Kidney epithelial cell (primary cell): ENCODE data around the gene KLHDC8A. TPM values are rescaled to one million over a fixed set of nuclear protein-coding genes. Genes with fewer than 3 reads are reported as not detected.
A peak's percentile ranks its signal among the peaks of the same experiment; 100 is the strongest.
"Not testable (repeated sequence)": the region's sequence is repeated elsewhere in the genome, so short reads cannot be mapped to it uniquely, and the experiment has no call there.

Experiments used
- DNase-seq: peaks from one replicate; pipeline ENCODE4 v3.0.0-alpha.2; 2010; ENCODE audit warnings: low read depth
- H3K27me3 ChIP-seq: 2 replicates; pipeline ENCODE4 v1.6.0; 2011; ENCODE audit warnings: low read length; ENCODE audit not compliant: control insufficient read depth, insufficient read depth
- H3K36me3 ChIP-seq: 2 replicates; pipeline ENCODE4 v1.5.1; 2011; ENCODE audit warnings: low read length; ENCODE audit not compliant: control insufficient read depth, insufficient read depth
- H3K4me3 ChIP-seq: 2 replicates; pipeline ENCODE4 v1.5.1; 2011; ENCODE audit warnings: low read depth, mild to moderate bottlenecking, control low read depth, low read length
- CTCF ChIP-seq: IDR thresholded peaks from 2 replicates; pipeline ENCODE4 v1.5.1; 2011; ENCODE audit warnings: mild to moderate bottlenecking, moderate library complexity, low read length, control low read depth, inconsistent platforms; ENCODE audit not compliant: insufficient read depth, poor library complexity, severe bottlenecking
- total RNA-seq: library from RNA; depleted of rRNA; stranded (reverse); fragments of >200 nt; gene quantifications from 2 replicates; pipeline ENCODE4 v1.2.3, GENCODE V29; 2015

Gene KLHDC8A
- total RNA-seq, result 6.7 and 16.5 TPM in 2 replicates

- DNase-seq, result no peak
- Histone ChIP-seq H3K27me3 (no peaks in the 10 kb centered on the region), H3K36me3 (no peaks in the 10 kb centered on the region), H3K4me3 (no peak within 1 kb of the TSS)
- no peak for TF ChIP-seq CTCF
Measured at GRCh38 chr1:205356440-205357139, at the start of gene KLHDC8A. Gene KLHDC8A, minus strand, starts transcription at chr1:205356922. Its CDS starts 13,318 bp downstream, at chr1:205343604.

- not testable (repeated sequence) for H3K27me3 ChIP-seq, H3K4me3 ChIP-seq, H3K36me3 ChIP-seq, DNase-seq
Measured at GRCh38 chr1:205406252-205406651, 49.5 kb upstream of the KLHDC8A start.

GRCh38 chr1:205404484-205404883 is 47.8 kb upstream of the KLHDC8A start:
- H3K36me3 ChIP-seq, DNase-seq, H3K4me3 ChIP-seq: not testable (repeated sequence)

GRCh38 chr1:205398586-205398985 is 41.9 kb upstream of the KLHDC8A start:
- DNase-seq, result no peak
- Histone ChIP-seq H3K27me3 (no peaks in the 10 kb centered on the region), H3K4me3 (no peak overlapping the region), H3K36me3 (no peaks in the 10 kb centered on the region)
- no peak for TF ChIP-seq CTCF

More at GRCh38 chr1:205404484-205404883, 47.8 kb upstream of the KLHDC8A start:
- H3K27me3 ChIP-seq, result not testable (repeated sequence)

- DNase-seq, result no peak
- H3K27me3 ChIP-seq, result no peaks in the 10 kb centered on the region
- no peak overlapping the region for H3K4me3 ChIP-seq
- H3K36me3 ChIP-seq, result no peaks in the 10 kb centered on the region
- peak; percentile 80 for TF ChIP-seq CTCF
Measured at GRCh38 chr1:205396967-205397616, 40.4 kb upstream of the KLHDC8A start.

GRCh38 chr1:205395616-205396015 is 38.9 kb upstream of the KLHDC8A start:
- H3K27me3 ChIP-seq, result peaks cover 3% of the 10 kb centered on the region
- H3K36me3 ChIP-seq, result no peaks in the 10 kb centered on the region
- no peak overlapping the region for H3K4me3 ChIP-seq
- no peak for DNase-seq
- TF ChIP-seq CTCF, result no peak

GRCh38 chr1:205392650-205393049 is 35.9 kb upstream of the KLHDC8A start:
- Histone ChIP-seq H3K36me3 (no peaks in the 10 kb centered on the region), H3K4me3 (no peak overlapping the region), H3K27me3 (peaks cover 3% of the 10 kb centered on the region)
- no peak for DNase-seq
- no peak for TF ChIP-seq CTCF
